GM23248 (cell line): ENCODE results near the gene CYB5A.

ENCODE experiments used
- EZH2 ChIP-seq: fragments of 200-600 bp; sonication (generic); IDR thresholded peaks from 2 replicates; pipeline ENCODE4 v1.6.1; 2018; ENCODE audit warnings: antibody characterized with exemption, mild to moderate bottlenecking; ENCODE audit not compliant: insufficient read depth, poor library complexity, severe bottlenecking
- EZH2phosphoT487 ChIP-seq: fragments of 200-600 bp; sonication (generic); IDR thresholded peaks from 2 replicates; pipeline ENCODE4 v1.6.1; 2018; ENCODE audit warnings: antibody characterized with exemption, moderate library complexity, mild to moderate bottlenecking, low read depth; ENCODE audit not compliant: insufficient read depth

DNA sequence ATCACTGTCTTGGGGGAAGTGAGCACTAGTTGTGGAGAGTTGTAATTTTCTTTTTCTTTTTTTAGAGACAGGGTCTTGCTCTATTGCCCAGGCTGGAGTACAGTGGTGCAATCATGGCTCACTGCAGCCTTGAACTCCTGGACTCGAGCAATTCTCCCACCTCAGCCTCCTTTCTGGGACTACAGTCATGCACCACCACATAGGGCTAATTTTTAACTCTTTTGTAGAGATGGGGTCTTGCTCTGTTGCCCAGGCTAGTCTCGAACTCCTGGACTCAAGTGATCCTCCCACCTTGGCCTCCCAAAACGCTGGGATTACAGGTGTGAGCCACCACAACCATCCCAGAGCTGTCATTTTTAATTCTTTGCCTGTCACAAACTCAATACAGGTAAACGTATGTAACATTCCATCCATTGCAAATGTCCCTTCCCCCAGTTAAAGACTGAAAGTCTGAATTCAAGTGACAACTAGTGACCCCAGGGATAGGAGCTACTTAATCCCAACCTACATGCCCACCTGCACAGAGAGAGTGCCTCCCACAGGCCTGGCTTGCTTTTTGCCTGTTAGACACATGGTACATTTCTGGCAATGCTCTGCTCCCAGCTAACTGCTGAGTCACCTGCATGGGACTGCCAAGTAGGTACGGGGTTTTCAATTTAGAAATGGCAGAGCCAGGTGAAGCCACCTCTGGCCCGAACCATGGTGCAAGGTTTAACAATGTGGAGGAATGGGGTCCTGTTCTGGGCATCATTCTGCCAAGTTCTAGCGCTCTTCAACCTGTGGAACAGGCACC lies 60.6 kb downstream of the CYB5A start:
- TF ChIP-seq EZH2phosphoT487 (no peak), EZH2 (no peak)
